Measurements from ENCODE around the gene PTP4A2.

GRCh38 chr1:31954607-31955283 is 16.6 kb upstream of the PTP4A2 start:
- no peak for TF ChIP-seq GATA2 (IDR thresholded peaks at IDR 0.05; ENCODE audit: low read depth, low read length)
- no peak for TF ChIP-seq GATA3 (IDR thresholded peaks at IDR 0.05; ENCODE audit: low read depth, low read length)
